HG03439 (cell line): ENCODE data around the gene SRM.
A peak's percentile ranks its signal among the peaks of the same experiment; 100 is the strongest.
"Not testable (repeated sequence)": the region's sequence is repeated elsewhere in the genome, so short reads cannot be mapped to it uniquely, and the experiment has no call there.

Source experiments
- ATAC-seq: cut with Tn5 transposase; IDR thresholded peaks from one replicate; pipeline ENCODE4 v1.9.1; 2021; ENCODE audit warnings: mild to moderate bottlenecking, moderate library complexity; ENCODE audit not compliant: unreplicated experiment

SRM gene

GRCh38 chr1:11059968-11060830, at the start of gene SRM:
Gene SRM, minus strand, starts transcription at chr1:11060018. Its CDS starts 75 bp downstream, at chr1:11059943.
- ATAC-seq, result peak; percentile 81

- no peak for ATAC-seq
Measured at GRCh38 chr1:11109047-11109760, 49.4 kb upstream of the SRM start.

GRCh38 chr1:11107599-11107998, 47.8 kb upstream of the SRM start:
- no peak for ATAC-seq

GRCh38 chr1:11105586-11105985, 45.8 kb upstream of the SRM start:
- ATAC-seq, result no peak

DNA sequence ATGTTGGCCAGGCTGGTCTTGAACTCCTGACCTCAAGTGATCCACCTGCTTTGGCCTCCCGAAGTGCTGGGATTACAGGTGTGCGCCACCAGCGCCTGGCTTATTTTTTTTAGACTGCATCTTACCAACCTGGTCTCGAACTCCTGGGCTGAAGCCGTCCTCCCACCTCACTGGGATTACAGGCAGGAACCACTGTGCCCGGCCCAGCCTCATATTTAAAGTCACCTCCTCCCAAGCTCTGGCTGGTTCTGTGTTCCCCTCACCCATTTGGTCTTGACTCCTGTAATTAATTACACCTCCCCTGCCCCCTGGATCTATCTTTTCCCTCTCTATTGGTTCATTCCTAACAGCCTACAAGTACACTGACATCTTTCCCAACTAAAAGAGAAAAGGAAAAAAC, 41.5 kb upstream of the SRM start:
- no peak for ATAC-seq

- ATAC-seq, result not testable (repeated sequence)
Measured at GRCh38 chr1:11100806-11101205, 41.0 kb upstream of the SRM start.

GRCh38 chr1:11100149-11100493, 40.3 kb upstream of the SRM start:
- ATAC-seq, result peak; percentile 8

GRCh38 chr1:11099310-11100148, 39.7 kb upstream of the SRM start, which contains the start of gene EXOSC10:
Gene EXOSC10, minus strand, starts transcription at chr1:11099869. Its CDS starts 38 bp downstream, at chr1:11099831.
- ATAC-seq, result peak; percentile 88

DNA sequence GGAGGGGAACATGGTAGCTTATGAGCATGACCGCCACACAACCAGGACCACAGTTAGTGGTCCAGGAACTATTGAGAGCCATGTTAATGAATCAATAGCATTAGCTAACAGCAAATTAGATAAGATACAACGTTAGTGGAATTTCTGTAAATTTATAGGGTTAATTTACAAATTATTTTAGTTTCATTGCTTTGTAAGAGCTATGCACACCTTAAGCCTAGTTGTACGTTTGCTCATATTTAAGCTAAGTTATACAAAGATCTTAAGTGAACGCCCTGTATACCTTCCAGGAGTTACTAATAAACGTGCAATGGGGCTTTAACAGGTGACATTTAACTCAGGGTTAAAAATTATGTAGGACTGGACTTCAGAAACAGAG, 39.1 kb upstream of the SRM start:
- no peak for ATAC-seq

- not testable (repeated sequence) for ATAC-seq
Measured at GRCh38 chr1:11083784-11084183, 24.0 kb upstream of the SRM start.

- ATAC-seq, result no peak
Measured at GRCh38 chr1:11080931-11081330, 21.1 kb upstream of the SRM start.

GRCh38 chr1:11078631-11079030, 18.8 kb upstream of the SRM start:
- no peak for ATAC-seq

- ATAC-seq, result not testable (repeated sequence)
Measured at GRCh38 chr1:11073398-11073797, 13.6 kb upstream of the SRM start.

- ATAC-seq, result peak; percentile 50
Measured at GRCh38 chr1:11072216-11072917, 12.5 kb upstream of the SRM start.

DNA sequence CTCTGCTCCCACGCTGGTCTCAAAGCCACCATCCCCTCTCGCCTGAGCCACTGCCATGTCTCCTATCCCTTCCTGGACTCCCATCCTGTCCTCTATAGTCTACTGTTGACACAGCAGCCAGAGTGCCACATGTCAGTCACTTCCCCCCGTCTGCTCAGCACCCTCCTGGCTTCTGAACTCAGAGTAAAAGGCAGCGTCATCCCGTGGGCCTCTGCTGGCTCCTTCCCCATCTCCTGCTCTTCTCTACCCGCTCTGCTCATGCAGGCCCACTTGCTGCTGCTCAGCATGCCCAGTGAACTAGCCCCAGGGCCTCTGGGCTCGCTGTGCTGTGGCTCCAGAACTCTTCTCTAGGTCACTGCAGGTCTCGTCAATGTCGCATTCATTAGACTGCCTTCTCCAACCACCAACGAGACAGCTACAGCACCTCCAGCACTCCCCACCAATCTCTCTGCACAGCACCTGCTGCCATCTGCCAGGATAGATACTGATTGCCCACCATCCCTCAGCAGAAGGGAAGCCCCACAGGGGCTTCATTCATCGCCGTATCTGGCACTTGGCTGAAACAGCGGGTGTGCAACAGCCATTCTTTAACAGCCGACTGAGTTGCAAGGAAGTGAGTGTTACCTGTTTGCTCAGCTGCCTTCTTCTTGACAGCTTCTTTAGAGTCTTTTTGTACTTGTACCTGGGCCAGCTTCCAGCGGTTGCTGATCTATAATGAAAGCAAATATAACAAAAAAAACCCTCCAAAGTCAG, 11.8 kb upstream of the SRM start:
- no peak for ATAC-seq

DNA sequence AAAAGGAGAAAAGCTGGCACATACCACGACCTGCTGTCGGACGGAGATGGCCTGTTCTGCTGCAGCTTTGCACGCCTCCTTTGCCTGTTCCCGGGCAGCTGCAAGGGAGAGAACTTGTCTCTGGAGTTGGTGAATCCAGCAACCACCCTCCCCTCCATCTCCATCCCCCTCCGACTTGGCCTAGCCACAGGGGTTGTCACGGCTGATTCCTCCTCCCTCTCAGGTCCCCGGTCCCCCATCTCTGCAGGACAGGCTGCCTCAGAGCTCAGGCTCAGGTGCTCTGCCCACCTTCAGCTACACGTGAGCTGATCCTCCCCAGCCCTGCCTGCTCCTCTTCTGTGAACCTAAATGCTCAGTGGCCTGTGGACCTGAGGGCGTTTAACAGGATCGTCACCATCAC, 11.1 kb upstream of the SRM start:
- ATAC-seq, result no peak

DNA sequence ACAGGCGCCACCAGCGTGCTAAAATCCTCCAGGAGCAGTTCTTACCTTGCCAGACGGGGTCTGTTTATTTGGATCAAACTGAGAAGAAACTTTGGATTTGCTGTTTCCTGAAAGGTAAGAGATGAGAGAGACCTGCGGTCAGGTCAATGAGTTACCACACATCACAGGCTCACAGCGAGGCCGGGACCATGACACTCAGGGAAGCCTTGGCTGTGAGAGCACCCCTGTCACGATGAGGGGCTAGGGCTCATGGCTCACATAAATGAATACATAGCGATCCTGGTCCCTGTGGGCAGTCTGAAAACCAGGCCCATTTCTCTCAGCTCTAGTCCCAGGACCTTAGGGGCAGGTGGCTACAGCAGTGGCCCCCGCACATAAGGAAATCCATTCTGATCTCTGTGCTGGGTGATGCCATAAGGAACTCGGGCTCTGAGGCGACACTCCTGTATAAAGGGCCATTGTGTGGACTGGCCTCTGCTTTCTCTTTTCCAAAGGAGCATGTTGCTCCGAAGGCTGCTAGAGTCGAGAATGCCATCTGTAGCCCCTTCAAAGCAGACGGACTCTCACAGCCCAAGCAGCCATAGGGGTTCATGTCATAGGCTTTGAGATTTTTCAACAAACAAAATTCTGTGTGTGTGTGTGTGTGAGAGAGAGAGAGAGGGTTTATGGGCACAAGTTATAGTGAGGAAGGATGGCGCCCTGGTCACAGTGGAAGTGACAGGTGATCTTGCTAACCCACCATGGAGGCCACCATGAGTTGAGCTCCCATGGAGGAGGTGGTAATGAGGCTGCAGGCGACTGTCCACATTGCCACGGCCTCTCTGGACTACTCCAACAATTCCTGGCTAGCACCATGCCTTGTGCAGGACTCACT, 9.0 kb upstream of the SRM start:
- no peak for ATAC-seq

DNA sequence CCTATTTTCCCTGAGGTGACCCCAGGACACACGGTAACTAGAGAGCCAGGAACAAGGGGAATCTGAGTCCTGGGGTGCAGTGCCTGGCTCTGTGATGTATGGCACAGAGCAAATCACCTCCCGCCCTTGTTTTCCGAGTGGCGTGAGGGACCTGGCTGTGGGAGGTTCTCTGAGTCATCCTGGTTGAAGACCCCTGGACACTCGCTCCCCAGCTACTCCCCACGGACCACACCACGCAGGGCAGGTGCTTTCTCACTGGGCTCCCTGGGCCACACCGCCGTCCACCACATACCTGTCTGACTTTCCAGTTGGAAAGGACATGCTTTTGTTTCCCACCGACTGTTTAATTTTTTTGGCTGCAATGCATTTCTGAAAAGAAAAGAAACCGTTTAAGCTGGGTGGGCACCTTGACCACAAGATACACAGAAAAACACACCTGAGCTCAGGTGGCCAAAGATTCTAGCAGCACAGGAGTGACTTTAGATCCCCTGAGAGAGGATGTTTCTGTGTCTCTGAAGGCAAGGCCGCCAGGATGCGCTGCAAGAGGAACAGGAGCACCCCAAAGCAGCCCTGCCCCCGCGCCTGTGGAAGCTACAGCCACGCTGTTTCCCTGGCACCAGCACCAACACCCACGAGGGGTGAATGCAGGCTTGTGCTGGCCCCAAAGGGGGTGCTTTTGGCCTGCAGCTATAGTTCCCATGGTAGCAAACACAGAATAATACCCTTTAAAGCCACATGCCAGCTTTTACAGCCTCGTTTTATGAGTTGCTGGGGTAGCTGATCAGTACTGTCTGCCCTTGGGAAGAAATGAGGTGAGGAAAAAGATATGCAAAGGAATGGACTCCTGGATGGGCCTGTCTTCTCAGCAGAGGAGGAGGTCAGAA, 8.1 kb upstream of the SRM start:
- no peak for ATAC-seq
